NB4 (cell line): Measurements from ENCODE around the gene DDC.

Source experiments
- MYC ChIP-seq: IDR thresholded peaks from 2 replicates; pipeline ENCODE4 v1.6.1; 2011; ENCODE audit warnings: low read depth, low read length
- TF ChIP-seq, protein P1 (sequence below): IDR thresholded peaks from one replicate; pipeline ENCODE4 v1.5.1; 2012; ENCODE audit warnings: low read depth, low read length
- TF ChIP-seq, protein P2 (sequence below): IDR thresholded peaks from 2 replicates; pipeline ENCODE4 v1.6.1; 2011; ENCODE audit warnings: low read depth, low read length

DNA sequence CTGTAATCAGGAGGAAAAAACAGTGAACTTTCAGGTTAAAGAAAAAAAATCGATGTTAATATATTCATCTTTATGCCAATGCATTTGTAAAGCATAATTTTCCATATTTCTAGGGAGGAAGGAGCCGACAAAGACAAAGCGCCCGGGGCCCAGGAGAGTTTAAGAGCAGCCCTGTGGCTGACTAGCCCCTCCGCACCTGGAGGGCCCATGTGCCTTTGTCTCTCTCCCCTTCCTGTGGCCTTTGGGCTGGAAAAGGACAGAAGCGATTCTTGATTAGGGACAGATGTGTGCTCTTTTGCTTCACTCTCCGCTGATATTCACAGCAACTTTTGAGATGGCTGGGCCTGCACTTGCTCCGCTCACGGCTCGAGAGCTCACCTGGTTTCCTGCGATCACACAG lies 23.1 kb downstream of the DDC start:
- TF ChIP-seq, protein P1, sequence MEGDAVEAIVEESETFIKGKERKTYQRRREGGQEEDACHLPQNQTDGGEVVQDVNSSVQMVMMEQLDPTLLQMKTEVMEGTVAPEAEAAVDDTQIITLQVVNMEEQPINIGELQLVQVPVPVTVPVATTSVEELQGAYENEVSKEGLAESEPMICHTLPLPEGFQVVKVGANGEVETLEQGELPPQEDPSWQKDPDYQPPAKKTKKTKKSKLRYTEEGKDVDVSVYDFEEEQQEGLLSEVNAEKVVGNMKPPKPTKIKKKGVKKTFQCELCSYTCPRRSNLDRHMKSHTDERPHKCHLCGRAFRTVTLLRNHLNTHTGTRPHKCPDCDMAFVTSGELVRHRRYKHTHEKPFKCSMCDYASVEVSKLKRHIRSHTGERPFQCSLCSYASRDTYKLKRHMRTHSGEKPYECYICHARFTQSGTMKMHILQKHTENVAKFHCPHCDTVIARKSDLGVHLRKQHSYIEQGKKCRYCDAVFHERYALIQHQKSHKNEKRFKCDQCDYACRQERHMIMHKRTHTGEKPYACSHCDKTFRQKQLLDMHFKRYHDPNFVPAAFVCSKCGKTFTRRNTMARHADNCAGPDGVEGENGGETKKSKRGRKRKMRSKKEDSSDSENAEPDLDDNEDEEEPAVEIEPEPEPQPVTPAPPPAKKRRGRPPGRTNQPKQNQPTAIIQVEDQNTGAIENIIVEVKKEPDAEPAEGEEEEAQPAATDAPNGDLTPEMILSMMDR: no peak
- TF ChIP-seq, protein P2, sequence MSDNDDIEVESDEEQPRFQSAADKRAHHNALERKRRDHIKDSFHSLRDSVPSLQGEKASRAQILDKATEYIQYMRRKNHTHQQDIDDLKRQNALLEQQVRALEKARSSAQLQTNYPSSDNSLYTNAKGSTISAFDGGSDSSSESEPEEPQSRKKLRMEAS: no peak
- no peak for TF ChIP-seq MYC
